Liver (tissue), 9 donors: ENCODE results near the gene CCDC179. TPM values are rescaled to one million over a fixed set of nuclear protein-coding genes. Genes with fewer than 3 reads are reported as not detected.

ENCODE experiments used
- DNase-seq: peaks from one replicate; pipeline ENCODE4 v3.0.0-alpha.2; 2017; ENCODE audit warnings: low spot score
- H3K27ac ChIP-seq, 2 donors: one replicate each; pipeline ENCODE4 v1.7.0; 2013; ENCODE audit warnings: inconsistent platforms in 2 of 2, low read length in 2 of 2, control low read depth in 1 of 2, low read depth in 1 of 2, mild to moderate bottlenecking in 1 of 2
- H3K27me3 ChIP-seq, 4 donors: one replicate each; pipeline versions ENCODE4 v1.6.1 to v1.7.0; 2013; ENCODE audit warnings: low read length in 3 of 4, inconsistent platforms in 1 of 4, mild to moderate bottlenecking in 1 of 4, moderate library complexity in 1 of 4; ENCODE audit not compliant: control insufficient read depth in 4 of 4, insufficient read depth in 4 of 4
- H3K36me3 ChIP-seq, 4 donors: one replicate each; pipeline versions ENCODE4 v1.6.1 to v1.7.0; 2013; ENCODE audit warnings: low read length in 3 of 4, mild to moderate bottlenecking in 3 of 4, low read depth in 1 of 4, moderate library complexity in 1 of 4; ENCODE audit not compliant: control insufficient read depth in 4 of 4, insufficient read depth in 3 of 4
- H3K4me1 ChIP-seq, 4 donors: one replicate each; pipeline versions ENCODE4 v1.6.1 to v1.7.0; 2013; ENCODE audit warnings: low read length in 3 of 4, mild to moderate bottlenecking in 3 of 4, moderate library complexity in 1 of 4; ENCODE audit not compliant: control insufficient read depth in 4 of 4, insufficient read depth in 4 of 4
- H3K4me3 ChIP-seq, 3 donors: one replicate each; pipeline versions ENCODE4 v1.6.1 to v1.7.0; 2013; ENCODE audit warnings: low read length in 3 of 3, control low read depth in 1 of 3, low read depth in 1 of 3, mild to moderate bottlenecking in 1 of 3
- H3K9ac ChIP-seq, 2 donors: one replicate each; pipeline ENCODE4 v1.7.0; 2013; ENCODE audit warnings: low read length in 2 of 2, mild to moderate bottlenecking in 2 of 2, moderate library complexity in 2 of 2, control low read depth in 1 of 2, low read depth in 1 of 2
- H3K9me3 ChIP-seq, 4 donors: one replicate each; pipeline versions ENCODE4 v1.6.1 to v1.7.0; 2013; ENCODE audit warnings: low read length in 3 of 4; ENCODE audit not compliant: control insufficient read depth in 4 of 4
- EGR1 ChIP-seq, 2 donors: IDR thresholded peaks; 2 replicates each; pipeline ENCODE4 v1.6.1; 2016 to 2018; ENCODE audit warnings: antibody characterized with exemption in 2 of 2, low read depth in 2 of 2
- FOXA1 ChIP-seq: IDR thresholded peaks from 2 replicates; pipeline ENCODE4 v1.6.1; 2016; ENCODE audit warnings: antibody characterized with exemption
- FOXA2 ChIP-seq: IDR thresholded peaks from 2 replicates; pipeline ENCODE4 v1.6.1; 2016; ENCODE audit warnings: antibody characterized with exemption
- GABPA ChIP-seq, 2 donors: IDR thresholded peaks in 1 of 2; conservative IDR thresholded peaks in 1 of 2; 2 replicates each; pipeline ENCODE4 v1.6.1; 2016; ENCODE audit warnings: antibody characterized with exemption in 2 of 2, mild to moderate bottlenecking in 1 of 2, moderate library complexity in 1 of 2
- HNF4A ChIP-seq, 2 donors: conservative IDR thresholded peaks; 2 replicates each; pipeline ENCODE4 v1.6.1; 2016; ENCODE audit warnings: antibody characterized with exemption in 2 of 2, mild to moderate bottlenecking in 2 of 2
- HNF4G ChIP-seq: IDR thresholded peaks from 2 replicates; pipeline ENCODE4 v1.6.1; 2016; ENCODE audit warnings: antibody characterized with exemption
- JUND ChIP-seq, 2 donors: IDR thresholded peaks; 2 replicates each; pipeline ENCODE4 v1.6.1; 2016; ENCODE audit warnings: antibody characterized with exemption in 2 of 2
- NR2F2 ChIP-seq: IDR thresholded peaks from 2 replicates; pipeline ENCODE4 v1.6.1; 2016; ENCODE audit warnings: antibody characterized with exemption
- RAD21 ChIP-seq, 2 donors: IDR thresholded peaks; 2 replicates each; pipeline ENCODE4 v1.6.1; 2016; ENCODE audit warnings: antibody characterized with exemption in 2 of 2, mild to moderate bottlenecking in 2 of 2
- RXRA ChIP-seq, 2 donors: IDR thresholded peaks; 2 replicates each; pipeline ENCODE4 v1.6.1; 2017 to 2018; ENCODE audit warnings: antibody characterized with exemption in 2 of 2, mild to moderate bottlenecking in 1 of 2
- SP1 ChIP-seq: IDR thresholded peaks from 2 replicates; pipeline ENCODE4 v1.6.1; 2018; ENCODE audit warnings: antibody characterized with exemption, mild to moderate bottlenecking
- TAF1 ChIP-seq: conservative IDR thresholded peaks from 2 replicates; pipeline ENCODE4 v1.6.1; 2016; ENCODE audit warnings: antibody characterized with exemption, mild to moderate bottlenecking
- YY1 ChIP-seq: IDR thresholded peaks from 2 replicates; pipeline ENCODE4 v1.6.1; 2016; ENCODE audit warnings: antibody characterized with exemption, mild to moderate bottlenecking
- WGBS: extraction: QIAGEN DNeasy Blood & Tissue Kit; methylation state at CpG from one replicate; pipeline ENCODE4 v1.1.7; 2013; 5-methylcytosine and 5-hydroxymethylcytosine counted together
- polyA plus RNA-seq, 2 donors: library from polyadenylated mRNA; stranded (reverse) in 1 of 2; unstranded in 1 of 2; fragments of 200-250 nt in 1 of 2; fragments of >200 nt in 1 of 2; fragmentation: Nextera tagmentation in 1 of 2; extraction: Ambion mirVana in 1 of 2; gene quantifications; one replicate each; pipeline versions ENCODE4 v1.2.1 to v1.2.3, GENCODE V29; 2013 to 2015
- total RNA-seq, 2 donors: library from RNA; depleted of rRNA; stranded (reverse); fragments of >200 nt; gene quantifications; one replicate each; pipeline ENCODE4 v1.2.3, GENCODE V29; 2014
- TF ChIP-seq, protein P1 (sequence below): fragments of 150-350 bp; IDR thresholded peaks from 2 replicates; pipeline ENCODE4 v1.5.1; 2017; ENCODE audit warnings: improper control_type of control experiment, low read depth, low read length; ENCODE audit not compliant: missing input control
- TF ChIP-seq, protein P2 (sequence below): IDR thresholded peaks from 2 replicates; pipeline ENCODE4 v1.6.1; 2016; ENCODE audit warnings: antibody characterized with exemption, mild to moderate bottlenecking
- TF ChIP-seq, protein P3 (sequence below): IDR thresholded peaks from 2 replicates; pipeline ENCODE4 v1.6.1; 2016; ENCODE audit warnings: antibody characterized with exemption
- donor health status: healthy.
- donor health status: healthy.
- donor health status: healthy.
- donor health status: healthy.
- donor health status: healthy.

The CCDC179 gene
- total and polyA plus RNA-seq, 4 donors, result 0.96 TPM; not detected in 3

DNA sequence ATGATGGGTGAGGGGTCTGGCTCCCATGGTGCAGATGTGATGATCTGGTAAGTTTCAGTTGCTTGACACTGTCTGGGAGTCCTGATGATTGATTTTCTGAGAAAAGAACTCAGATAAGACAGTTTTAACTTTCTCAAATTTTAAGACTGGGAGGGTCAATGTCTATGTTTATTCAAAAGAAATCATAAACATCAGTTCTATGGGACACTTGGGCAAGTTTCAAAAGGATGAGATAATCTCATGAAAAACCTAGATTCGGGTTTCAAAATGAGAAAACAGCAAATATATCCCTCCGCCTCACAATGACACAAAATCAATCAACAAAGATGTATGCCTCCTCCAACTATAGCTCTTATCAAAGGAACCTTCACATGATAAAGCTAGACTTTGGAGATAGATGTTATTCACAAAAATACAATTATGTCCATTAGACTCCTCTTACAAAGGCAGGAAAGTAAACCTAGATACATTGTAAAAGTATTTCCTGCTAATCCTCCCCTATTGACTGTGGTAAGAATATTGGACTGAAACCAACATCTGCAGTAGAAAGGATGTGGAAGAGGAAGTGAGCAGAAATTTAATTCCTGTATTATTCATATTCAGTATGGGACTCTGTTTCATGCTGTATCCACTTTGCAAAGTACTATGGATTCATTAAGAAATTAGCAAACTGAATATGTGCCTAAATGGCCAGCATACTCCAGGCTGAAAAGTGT is 52.3 kb downstream of the CCDC179 start:
- H3K4me1 ChIP-seq, result peaks cover 2 to 13% (median 7%) of the 10 kb centered on the region in 4 donors
- H3K27me3 ChIP-seq, result no peaks in the 10 kb centered on the region
- no peak overlapping the region for H3K27ac ChIP-seq
- DNase-seq, result no peak
- H3K4me3 ChIP-seq, result no peak overlapping the region
- no peak overlapping the region for H3K9ac ChIP-seq
- 83% methylated on average over 2 of the region's 2 CpGs for WGBS
- TF ChIP-seq HNF4G (no peak), HNF4A (conservative IDR thresholded peaks at IDR 0.05) (no peak), NR2F2 (no peak)
- TF ChIP-seq, protein P1, sequence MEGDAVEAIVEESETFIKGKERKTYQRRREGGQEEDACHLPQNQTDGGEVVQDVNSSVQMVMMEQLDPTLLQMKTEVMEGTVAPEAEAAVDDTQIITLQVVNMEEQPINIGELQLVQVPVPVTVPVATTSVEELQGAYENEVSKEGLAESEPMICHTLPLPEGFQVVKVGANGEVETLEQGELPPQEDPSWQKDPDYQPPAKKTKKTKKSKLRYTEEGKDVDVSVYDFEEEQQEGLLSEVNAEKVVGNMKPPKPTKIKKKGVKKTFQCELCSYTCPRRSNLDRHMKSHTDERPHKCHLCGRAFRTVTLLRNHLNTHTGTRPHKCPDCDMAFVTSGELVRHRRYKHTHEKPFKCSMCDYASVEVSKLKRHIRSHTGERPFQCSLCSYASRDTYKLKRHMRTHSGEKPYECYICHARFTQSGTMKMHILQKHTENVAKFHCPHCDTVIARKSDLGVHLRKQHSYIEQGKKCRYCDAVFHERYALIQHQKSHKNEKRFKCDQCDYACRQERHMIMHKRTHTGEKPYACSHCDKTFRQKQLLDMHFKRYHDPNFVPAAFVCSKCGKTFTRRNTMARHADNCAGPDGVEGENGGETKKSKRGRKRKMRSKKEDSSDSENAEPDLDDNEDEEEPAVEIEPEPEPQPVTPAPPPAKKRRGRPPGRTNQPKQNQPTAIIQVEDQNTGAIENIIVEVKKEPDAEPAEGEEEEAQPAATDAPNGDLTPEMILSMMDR, result no peak
- TF ChIP-seq, protein P2, sequence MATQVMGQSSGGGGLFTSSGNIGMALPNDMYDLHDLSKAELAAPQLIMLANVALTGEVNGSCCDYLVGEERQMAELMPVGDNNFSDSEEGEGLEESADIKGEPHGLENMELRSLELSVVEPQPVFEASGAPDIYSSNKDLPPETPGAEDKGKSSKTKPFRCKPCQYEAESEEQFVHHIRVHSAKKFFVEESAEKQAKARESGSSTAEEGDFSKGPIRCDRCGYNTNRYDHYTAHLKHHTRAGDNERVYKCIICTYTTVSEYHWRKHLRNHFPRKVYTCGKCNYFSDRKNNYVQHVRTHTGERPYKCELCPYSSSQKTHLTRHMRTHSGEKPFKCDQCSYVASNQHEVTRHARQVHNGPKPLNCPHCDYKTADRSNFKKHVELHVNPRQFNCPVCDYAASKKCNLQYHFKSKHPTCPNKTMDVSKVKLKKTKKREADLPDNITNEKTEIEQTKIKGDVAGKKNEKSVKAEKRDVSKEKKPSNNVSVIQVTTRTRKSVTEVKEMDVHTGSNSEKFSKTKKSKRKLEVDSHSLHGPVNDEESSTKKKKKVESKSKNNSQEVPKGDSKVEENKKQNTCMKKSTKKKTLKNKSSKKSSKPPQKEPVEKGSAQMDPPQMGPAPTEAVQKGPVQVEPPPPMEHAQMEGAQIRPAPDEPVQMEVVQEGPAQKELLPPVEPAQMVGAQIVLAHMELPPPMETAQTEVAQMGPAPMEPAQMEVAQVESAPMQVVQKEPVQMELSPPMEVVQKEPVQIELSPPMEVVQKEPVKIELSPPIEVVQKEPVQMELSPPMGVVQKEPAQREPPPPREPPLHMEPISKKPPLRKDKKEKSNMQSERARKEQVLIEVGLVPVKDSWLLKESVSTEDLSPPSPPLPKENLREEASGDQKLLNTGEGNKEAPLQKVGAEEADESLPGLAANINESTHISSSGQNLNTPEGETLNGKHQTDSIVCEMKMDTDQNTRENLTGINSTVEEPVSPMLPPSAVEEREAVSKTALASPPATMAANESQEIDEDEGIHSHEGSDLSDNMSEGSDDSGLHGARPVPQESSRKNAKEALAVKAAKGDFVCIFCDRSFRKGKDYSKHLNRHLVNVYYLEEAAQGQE, result no peak
- no peaks in the 10 kb centered on the region for H3K9me3 ChIP-seq
- H3K36me3 ChIP-seq, result peaks cover 2 to 9% (median 3%) of the 10 kb centered on the region in 4 donors

DNA sequence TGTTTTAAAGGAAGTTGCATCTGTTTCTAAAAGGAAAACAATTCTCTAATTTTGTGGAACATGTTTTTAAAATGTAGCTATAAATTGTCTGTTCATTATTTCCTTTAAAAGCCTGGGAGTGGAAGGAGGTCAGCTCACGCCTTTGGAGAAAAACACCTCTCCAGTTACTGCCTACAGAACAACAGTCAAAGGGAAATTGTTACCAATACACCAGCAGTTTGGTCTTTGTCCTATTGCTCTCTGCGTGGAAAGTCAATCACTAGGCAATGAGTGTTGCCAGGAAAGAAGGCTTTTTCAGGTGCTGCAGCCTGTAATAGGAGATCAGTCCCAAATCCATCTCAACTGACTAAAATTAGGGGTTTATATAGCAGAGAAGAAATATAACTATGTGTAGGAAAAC is 52.9 kb downstream of the CCDC179 start:
- H3K9me3 ChIP-seq, result no peaks in the 10 kb centered on the region
- no peaks in the 10 kb centered on the region for H3K27me3 ChIP-seq
- WGBS, result 51% methylated on average over 2 of the region's 2 CpGs
- peaks cover 2 to 13% (median 7%) of the 10 kb centered on the region in 4 donors for H3K4me1 ChIP-seq
- no peak overlapping the region for H3K27ac ChIP-seq
- TF ChIP-seq, protein P3, sequence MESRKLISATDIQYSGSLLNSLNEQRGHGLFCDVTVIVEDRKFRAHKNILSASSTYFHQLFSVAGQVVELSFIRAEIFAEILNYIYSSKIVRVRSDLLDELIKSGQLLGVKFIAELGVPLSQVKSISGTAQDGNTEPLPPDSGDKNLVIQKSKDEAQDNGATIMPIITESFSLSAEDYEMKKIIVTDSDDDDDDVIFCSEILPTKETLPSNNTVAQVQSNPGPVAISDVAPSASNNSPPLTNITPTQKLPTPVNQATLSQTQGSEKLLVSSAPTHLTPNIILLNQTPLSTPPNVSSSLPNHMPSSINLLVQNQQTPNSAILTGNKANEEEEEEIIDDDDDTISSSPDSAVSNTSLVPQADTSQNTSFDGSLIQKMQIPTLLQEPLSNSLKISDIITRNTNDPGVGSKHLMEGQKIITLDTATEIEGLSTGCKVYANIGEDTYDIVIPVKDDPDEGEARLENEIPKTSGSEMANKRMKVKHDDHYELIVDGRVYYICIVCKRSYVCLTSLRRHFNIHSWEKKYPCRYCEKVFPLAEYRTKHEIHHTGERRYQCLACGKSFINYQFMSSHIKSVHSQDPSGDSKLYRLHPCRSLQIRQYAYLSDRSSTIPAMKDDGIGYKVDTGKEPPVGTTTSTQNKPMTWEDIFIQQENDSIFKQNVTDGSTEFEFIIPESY, result peak; percentile 11
- TF ChIP-seq HNF4A (conservative IDR thresholded peaks at IDR 0.05), result peak; percentile 67 to 85
- no peak for TF ChIP-seq RAD21 (IDR thresholded peaks at IDR 0.05)
- no peak for TF ChIP-seq FOXA1
- DNase-seq, result no peak
- H3K4me3 ChIP-seq, result no peak overlapping the region
- H3K9ac ChIP-seq, result no peak overlapping the region
- H3K36me3 ChIP-seq, result peaks cover under 1 to 8% (median 3%) of the 10 kb centered on the region in 4 donors

DNA sequence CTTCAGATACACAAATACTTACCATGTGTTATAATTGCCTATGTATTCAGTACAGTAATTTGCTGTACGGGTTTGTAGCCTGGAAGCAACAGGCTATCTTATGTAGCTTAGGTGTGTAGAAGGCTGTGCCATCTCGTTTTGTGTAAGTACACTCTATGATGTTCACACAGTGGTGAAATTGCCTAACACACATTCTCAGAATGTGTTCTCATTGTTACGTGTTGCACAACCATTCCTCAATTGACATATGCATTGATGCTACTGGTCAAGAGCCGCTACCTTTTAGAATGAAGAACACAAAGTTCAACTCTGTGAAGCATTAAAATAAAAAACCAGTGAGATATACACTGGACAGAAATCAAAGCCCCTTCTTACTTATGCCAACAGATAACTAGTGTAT is 57.4 kb downstream of the CCDC179 start:
- Histone ChIP-seq H3K9ac (no peak overlapping the region), H3K36me3 (no peaks in the 10 kb centered on the region), H3K4me3 (no peak overlapping the region), H3K27ac (no peak overlapping the region), H3K27me3 (no peaks in the 10 kb centered on the region), H3K9me3 (no peaks in the 10 kb centered on the region), H3K4me1 (peaks cover 0 to 9% (median 4%) of the 10 kb centered on the region in 4 donors)
- no peak for DNase-seq
- 82% methylated on average over 4 of the region's 4 CpGs for WGBS
- no peak for TF ChIP-seq HNF4G
- TF ChIP-seq SP1, result no peak
- TF ChIP-seq GABPA (IDR thresholded peaks at IDR 0.05 in 1 of 2, conservative IDR thresholded peaks at IDR 0.05 in 1 of 2), result no peak
- TF ChIP-seq RXRA (IDR thresholded peaks at IDR 0.05), result no peak
- TF ChIP-seq FOXA1, result no peak
- TF ChIP-seq HNF4A (conservative IDR thresholded peaks at IDR 0.05), result no peak
- TF ChIP-seq EGR1 (IDR thresholded peaks at IDR 0.05; ENCODE audit: low read depth in 2 of 2), result no peak
- TF ChIP-seq, protein P2, result no peak
- TF ChIP-seq FOXA2, result no peak
- TF ChIP-seq YY1, result no peak
- TF ChIP-seq TAF1, result no peak
- TF ChIP-seq JUND (IDR thresholded peaks at IDR 0.05), result no peak
